GM19455 (cell line): ENCODE data around the gene RAVER1.
"Not testable (repeated sequence)": the region's sequence is repeated elsewhere in the genome, so short reads cannot be mapped to it uniquely, and the experiment has no call there.

Experiments
- ATAC-seq: cut with Tn5 transposase; IDR thresholded peaks from one replicate; pipeline ENCODE4 v1.9.1; 2021; ENCODE audit not compliant: unreplicated experiment

RAVER1 gene

GRCh38 chr19:10291554-10292205, 41.6 kb downstream of the RAVER1 start:
- no peak for ATAC-seq

GRCh38 chr19:10290876-10291553, 42.3 kb downstream of the RAVER1 start:
- no peak for ATAC-seq

- ATAC-seq, result no peak
These were observed 42.9 kb downstream of the RAVER1 start for GRCh38 chr19:10290357-10290875.

GRCh38 chr19:10289836-10290356, 43.4 kb downstream of the RAVER1 start, which contains the start of gene ICAM5:
Gene ICAM5 (plus strand): TSS chr19:10289952. CDS start chr19:10290044, 92 bp downstream.
- ATAC-seq, result no peak

- no peak for ATAC-seq
These were observed 44.0 kb downstream of the RAVER1 start for GRCh38 chr19:10289167-10289835.

- ATAC-seq, result no peak
These were observed 44.6 kb downstream of the RAVER1 start for GRCh38 chr19:10288662-10289166.

GRCh38 chr19:10286803-10287737, 46.3 kb downstream of the RAVER1 start, which contains the start of gene ICAM4:
Gene ICAM4 (plus strand): TSS chr19:10286955. CDS start chr19:10287013, 58 bp downstream.
- no peak for ATAC-seq

GRCh38 chr19:10285393-10285792, 47.9 kb downstream of the RAVER1 start:
- ATAC-seq, result no peak

- no peak for ATAC-seq
These were observed 48.4 kb downstream of the RAVER1 start for GRCh38 chr19:10284960-10285278.

- no peak for ATAC-seq
These were observed 49.0 kb downstream of the RAVER1 start for GRCh38 chr19:10284065-10284959.

- ATAC-seq, result no peak
These were observed 49.8 kb downstream of the RAVER1 start for GRCh38 chr19:10283301-10284064.

- ATAC-seq, result not testable (repeated sequence)
These were observed 51.3 kb downstream of the RAVER1 start for GRCh38 chr19:10282043-10282442.

GRCh38 chr19:10279737-10280442, 53.4 kb downstream of the RAVER1 start:
- ATAC-seq, result no peak

GRCh38 chr19:10278935-10279334, 54.4 kb downstream of the RAVER1 start:
- ATAC-seq, result no peak

- ATAC-seq, result no peak
These were observed 55.3 kb downstream of the RAVER1 start for GRCh38 chr19:10277795-10278589.

GRCh38 chr19:10274589-10274988, 58.7 kb downstream of the RAVER1 start:
- no peak for ATAC-seq

- ATAC-seq, result peak; percentile 19
These were observed 61.7 kb downstream of the RAVER1 start for GRCh38 chr19:10271543-10272086.
